Activated CD4-positive, alpha-beta memory T cell treated with anti-CD3 and anti-CD28 coated beads, Interleukin-2, amount 10 ng/mL, durations not matched to agents 7 days and 5 days (primary cell): ENCODE data around the gene JUND. TPM values are rescaled to one million over a fixed set of nuclear protein-coding genes. Genes with fewer than 3 reads are reported as not detected.
A peak's percentile ranks its signal among the peaks of the same experiment; 100 is the strongest.

Experiments used
- CTCF ChIA-PET: fragments of 350-600 bp; sonication (Branson Sonifier 250); formaldehyde crosslinking; loops from one replicate; lab custom pipeline; 2021; ENCODE audit warnings: antibody characterized with exemption, inconsistent platforms; lab: Charles Lee
- POLR2A ChIA-PET: fragments of 350-600 bp; sonication (Branson Sonifier 250); formaldehyde crosslinking; loops from one replicate; lab custom pipeline; 2021; ENCODE audit warnings: antibody characterized with exemption; lab: Charles Lee
- DNase-seq: peaks from one replicate; pipeline ENCODE4 v3.0.0-alpha.2; 2020
- H3K27ac Mint-ChIP-seq: one replicate; pipeline ENCODE4 v1.8.0; 2021; ENCODE audit warnings: mild to moderate bottlenecking, mixed read lengths
- H3K27me3 Mint-ChIP-seq: one replicate; pipeline ENCODE4 v1.8.0; 2021; ENCODE audit warnings: mixed read lengths
- H3K36me3 Mint-ChIP-seq: one replicate; pipeline ENCODE4 v1.8.0; 2021; ENCODE audit warnings: low read depth, mixed read lengths
- H3K4me1 Mint-ChIP-seq: one replicate; pipeline ENCODE4 v1.8.0; 2021; ENCODE audit warnings: mixed read lengths
- H3K4me3 Mint-ChIP-seq: one replicate; pipeline ENCODE4 v1.8.0; 2021; ENCODE audit warnings: mild to moderate bottlenecking, mixed read lengths
- H3K9me3 Mint-ChIP-seq: one replicate; pipeline ENCODE4 v1.8.0; 2021; ENCODE audit warnings: mixed read lengths
- total RNA-seq, 2 experiments: library from RNA; stranded (reverse); gene quantifications; one replicate each; pipeline ENCODE4 v1.2.3, GENCODE V29; 2021

The JUND gene
- total RNA-seq, 2 experiments from 2014 or later = 390 to 402 TPM

- DNase-seq = peak; percentile 95
- Mint-ChIP-seq H3K27ac (peak overlapping the region; percentile 97), H3K36me3 (peaks cover 42% of the 10 kb centered on the region), H3K4me3 (peak overlapping the region; percentile 96), H3K9me3 (no peaks in the 10 kb centered on the region), H3K27me3 (no peaks in the 10 kb centered on the region), H3K4me1 (peaks cover 80% of the 10 kb centered on the region)
- POLR2A ChIA-PET = interaction anchor here (2.4 to 7.0 kb wide), 4 partner anchors 9 to 25 kb away, joined by 8 to 691 read pairs (median 198); partner anchors contain the start of genes JUND and LSM4
- CTCF ChIA-PET = interaction anchor here (1.0 to 6.5 kb wide), 2 partner anchors 10 to 14 kb away, joined by 3 to 176 read pairs; partner anchors contain the start of gene JUND
Measured at GRCh38 chr19:18294467-18294864, 13.0 kb upstream of the JUND start.

- H3K27me3 Mint-ChIP-seq = no peaks in the 10 kb centered on the region
- no peak for DNase-seq
- H3K36me3 Mint-ChIP-seq = peaks cover 37% of the 10 kb centered on the region
- peaks cover 78% of the 10 kb centered on the region for H3K4me1 Mint-ChIP-seq
- POLR2A ChIA-PET = interaction anchor here (0.7 to 7.0 kb wide), 9 partner anchors 9 to 206 kb away, joined by 3 to 691 read pairs (median 8); partner anchors contain the start of genes JUND and LSM4
- peak overlapping the region; percentile 97 for H3K27ac Mint-ChIP-seq
- CTCF ChIA-PET = interaction anchor here (1.0 to 6.5 kb wide), 3 partner anchors 10 to 14 kb away, joined by 3 to 176 read pairs (median 38); partner anchors contain the start of gene JUND
- H3K9me3 Mint-ChIP-seq = no peaks in the 10 kb centered on the region
- peak overlapping the region; percentile 96 for H3K4me3 Mint-ChIP-seq
Measured at GRCh38 chr19:18293642-18294466, 12.4 kb upstream of the JUND start.

GRCh38 chr19:18292810-18293641 lies 11.6 kb upstream of the JUND start:
- ChIA-PET CTCF (interaction anchor here (0.6 to 6.5 kb wide), 9 partner anchors 8 to 36 kb away, joined by 3 to 176 read pairs (median 3); partner anchors contain the start of genes JUND and LSM4), POLR2A (interaction anchor here (0.6 to 7.0 kb wide), 12 partner anchors 10 to 205 kb away, joined by 3 to 691 read pairs (median 6); partner anchors contain the start of genes IQCN, JUND and LSM4)
- peak; percentile 76 for DNase-seq
- Mint-ChIP-seq H3K27me3 (no peaks in the 10 kb centered on the region), H3K4me3 (peak overlapping the region; percentile 96), H3K27ac (peak overlapping the region; percentile 97), H3K9me3 (no peaks in the 10 kb centered on the region), H3K4me1 (peaks cover 78% of the 10 kb centered on the region), H3K36me3 (peaks cover 35% of the 10 kb centered on the region)

- POLR2A ChIA-PET = interaction anchor here (0.8 to 7.0 kb wide), 11 partner anchors 11 to 129 kb away, joined by 3 to 691 read pairs (median 8); partner anchors contain the start of genes IQCN, JUND and LSM4
- peaks cover 35% of the 10 kb centered on the region for H3K36me3 Mint-ChIP-seq
- peak overlapping the region; percentile 97 for H3K27ac Mint-ChIP-seq
- no peaks in the 10 kb centered on the region for H3K27me3 Mint-ChIP-seq
- DNase-seq = peak; percentile 54
- H3K4me1 Mint-ChIP-seq = peaks cover 77% of the 10 kb centered on the region
- CTCF ChIA-PET = interaction anchor here (0.6 to 6.5 kb wide), 8 partner anchors 9 to 36 kb away, joined by 3 to 176 read pairs (median 4); partner anchors contain the start of genes JUND and LSM4
- peak overlapping the region; percentile 96 for H3K4me3 Mint-ChIP-seq
- H3K9me3 Mint-ChIP-seq = no peaks in the 10 kb centered on the region
Measured at GRCh38 chr19:18292462-18292809, 11.0 kb upstream of the JUND start.

GRCh38 chr19:18291590-18292461 lies 10.4 kb upstream of the JUND start:
- DNase-seq = peak; percentile 90
- ChIA-PET POLR2A (interaction anchor here (0.9 to 7.0 kb wide), 11 partner anchors 11 to 627 kb away, joined by 3 to 691 read pairs (median 5); partner anchors contain the start of genes COPE, DDX49, JUND and LSM4), CTCF (interaction anchor here (1.2 to 6.5 kb wide), 6 partner anchors 9 to 31 kb away, joined by 3 to 176 read pairs (median 8); partner anchors contain the start of genes JUND and LSM4)
- Mint-ChIP-seq H3K27me3 (no peaks in the 10 kb centered on the region), H3K36me3 (peaks cover 31% of the 10 kb centered on the region), H3K4me1 (peaks cover 79% of the 10 kb centered on the region), H3K4me3 (peak overlapping the region; percentile 96), H3K9me3 (no peaks in the 10 kb centered on the region), H3K27ac (peak overlapping the region; percentile 97)

GRCh38 chr19:18291019-18291524 lies 9.7 kb upstream of the JUND start:
- Mint-ChIP-seq H3K27me3 (no peaks in the 10 kb centered on the region), H3K9me3 (no peaks in the 10 kb centered on the region), H3K27ac (peak overlapping the region; percentile 97), H3K36me3 (peaks cover 24% of the 10 kb centered on the region), H3K4me1 (peaks cover 78% of the 10 kb centered on the region), H3K4me3 (peak overlapping the region; percentile 96)
- CTCF ChIA-PET = interaction anchor here (1.9 to 6.5 kb wide), 4 partner anchors 11 to 31 kb away, joined by 6 to 176 read pairs (median 24); partner anchors contain the start of genes JUND and LSM4
- POLR2A ChIA-PET = interaction anchor here (0.9 to 7.0 kb wide), 10 partner anchors 11 to 628 kb away, joined by 3 to 691 read pairs (median 4); partner anchors contain the start of genes COPE, DDX49, JUND and LSM4
- DNase-seq = peak; percentile 45

GRCh38 chr19:18290302-18291018 lies 9.0 kb upstream of the JUND start:
- Mint-ChIP-seq H3K36me3 (peaks cover 18% of the 10 kb centered on the region), H3K4me1 (peaks cover 76% of the 10 kb centered on the region), H3K27ac (peak overlapping the region; percentile 97), H3K4me3 (peak overlapping the region; percentile 96), H3K9me3 (no peaks in the 10 kb centered on the region), H3K27me3 (no peaks in the 10 kb centered on the region)
- POLR2A ChIA-PET = interaction anchor here (0.9 to 7.0 kb wide), 8 partner anchors 10 to 628 kb away, joined by 3 to 691 read pairs (median 4); partner anchors contain the start of genes COPE, DDX49, JUND and LSM4
- CTCF ChIA-PET = interaction anchor here (0.9 to 6.5 kb wide), 4 partner anchors 10 to 38 kb away, joined by 4 to 176 read pairs (median 22); partner anchors contain the start of genes JUND and LSM4
- DNase-seq = peak; percentile 94

- H3K27me3 Mint-ChIP-seq = no peaks in the 10 kb centered on the region
- H3K27ac Mint-ChIP-seq = peak overlapping the region; percentile 97
- H3K36me3 Mint-ChIP-seq = peaks cover 17% of the 10 kb centered on the region
- peaks cover 77% of the 10 kb centered on the region for H3K4me1 Mint-ChIP-seq
- no peak for DNase-seq
- peaks cover 2% of the 10 kb centered on the region for H3K9me3 Mint-ChIP-seq
- H3K4me3 Mint-ChIP-seq = peak overlapping the region; percentile 96
- POLR2A ChIA-PET = interaction anchor here (0.9 to 7.0 kb wide), 8 partner anchors 10 to 97 kb away, joined by 3 to 691 read pairs (median 4); partner anchors contain the start of genes JUND and LSM4
- CTCF ChIA-PET = interaction anchor here (0.6 to 6.5 kb wide), 7 partner anchors 10 to 350 kb away, joined by 3 to 176 read pairs (median 4); partner anchors contain the start of genes JUND and LSM4
Measured at GRCh38 chr19:18289471-18290301, 8.3 kb upstream of the JUND start.

- POLR2A ChIA-PET = interaction anchor here (1.1 to 15.1 kb wide), 6 partner anchors 8 to 31 kb away, joined by 3 to 1184 read pairs (median 198); partner anchors contain the start of genes JUND and LSM4
- no peak for DNase-seq
- H3K9me3 Mint-ChIP-seq = peaks cover 2% of the 10 kb centered on the region
Measured at GRCh38 chr19:18287836-18288772, 6.7 kb upstream of the JUND start.

More at GRCh38 chr19:18287836-18288772, 6.7 kb upstream of the JUND start:
- Mint-ChIP-seq H3K4me1 (peaks cover 68% of the 10 kb centered on the region), H3K4me3 (no peak overlapping the region), H3K27me3 (no peaks in the 10 kb centered on the region), H3K27ac (peak overlapping the region; percentile 40), H3K36me3 (peaks cover 10% of the 10 kb centered on the region)
- CTCF ChIA-PET = interaction anchor here (1.1 to 6.5 kb wide), 3 partner anchors 8 to 34 kb away, joined by 4 to 176 read pairs (median 6); partner anchors contain the start of genes JUND and LSM4
